HG02938 (cell line): ENCODE results near the gene NR3C1.

ENCODE experiments used
- ATAC-seq: cut with Tn5 transposase; IDR thresholded peaks from one replicate; pipeline ENCODE4 v1.9.1; 2021; ENCODE audit warnings: mild to moderate bottlenecking, moderate library complexity; ENCODE audit not compliant: unreplicated experiment

The NR3C1 gene

GRCh38 chr5:143271431-143271830, 132.1 kb downstream of the NR3C1 start:
- ATAC-seq, result peak; percentile 86

GRCh38 chr5:143268388-143268787, 135.1 kb downstream of the NR3C1 start:
- no peak for ATAC-seq

GRCh38 chr5:143267186-143267585, 136.3 kb downstream of the NR3C1 start:
- no peak for ATAC-seq

- ATAC-seq, result no peak
These were observed 137.5 kb downstream of the NR3C1 start for GRCh38 chr5:143265995-143266394.

- ATAC-seq, result no peak
These were observed 140.1 kb downstream of the NR3C1 start for GRCh38 chr5:143263272-143263810.

- ATAC-seq, result peak; percentile 81
These were observed 140.9 kb downstream of the NR3C1 start for GRCh38 chr5:143262393-143263174.

- ATAC-seq, result no peak
These were observed 141.6 kb downstream of the NR3C1 start for GRCh38 chr5:143261748-143262392.

GRCh38 chr5:143259254-143259605, 144.3 kb downstream of the NR3C1 start:
- ATAC-seq, result no peak

GRCh38 chr5:143258559-143259253, 144.8 kb downstream of the NR3C1 start:
- no peak for ATAC-seq

GRCh38 chr5:143254819-143255218, 148.7 kb downstream of the NR3C1 start:
- ATAC-seq, result no peak

- ATAC-seq, result peak; percentile 25
These were observed 151.5 kb downstream of the NR3C1 start for GRCh38 chr5:143251946-143252345.

- ATAC-seq, result peak; percentile 50
These were observed 152.3 kb downstream of the NR3C1 start for GRCh38 chr5:143251190-143251589.

GRCh38 chr5:143249851-143250250, 153.6 kb downstream of the NR3C1 start:
- ATAC-seq, result no peak

- no peak for ATAC-seq
These were observed 154.5 kb downstream of the NR3C1 start for GRCh38 chr5:143248822-143249579.

- ATAC-seq, result no peak
These were observed 155.1 kb downstream of the NR3C1 start for GRCh38 chr5:143248391-143248790.

- no peak for ATAC-seq
These were observed 156.2 kb downstream of the NR3C1 start for GRCh38 chr5:143247134-143247815.

GRCh38 chr5:143245929-143246561, 157.4 kb downstream of the NR3C1 start:
- no peak for ATAC-seq

- no peak for ATAC-seq
These were observed 158.5 kb downstream of the NR3C1 start for GRCh38 chr5:143244990-143245389.

GRCh38 chr5:143244000-143244736, 159.3 kb downstream of the NR3C1 start:
- ATAC-seq, result no peak
